Fibroblast of skin of abdomen (primary cell): Measurements from ENCODE around the gene SECISBP2L.

Experiments used
- DNase-seq: peaks from one replicate; pipeline ENCODE4 v3.0.0-alpha.2; 2013

SECISBP2L gene

GRCh38 chr15:48999314-48999713 is 46.9 kb downstream of the SECISBP2L start:
- DNase-seq: no peak

DNA sequence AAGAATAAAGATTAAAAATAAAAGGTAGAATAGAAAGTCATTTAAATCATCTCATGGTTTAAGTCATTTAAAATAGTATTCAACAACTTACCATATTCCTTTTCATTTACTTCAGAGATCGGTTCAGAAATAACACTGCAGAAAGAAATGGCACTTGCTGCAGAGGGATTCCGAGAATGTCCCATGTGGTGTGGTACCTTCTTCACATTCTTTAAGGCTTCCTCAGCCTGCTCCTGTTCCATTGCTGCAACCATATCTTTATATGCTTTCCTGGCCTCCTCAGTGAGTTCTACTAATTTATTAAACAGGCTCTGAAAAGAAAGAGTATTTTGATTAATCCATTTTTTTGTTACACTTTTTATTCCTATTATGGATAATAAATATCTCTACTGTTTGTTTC is 50.0 kb downstream of the SECISBP2L start:
- peak; percentile 53 for DNase-seq

DNA sequence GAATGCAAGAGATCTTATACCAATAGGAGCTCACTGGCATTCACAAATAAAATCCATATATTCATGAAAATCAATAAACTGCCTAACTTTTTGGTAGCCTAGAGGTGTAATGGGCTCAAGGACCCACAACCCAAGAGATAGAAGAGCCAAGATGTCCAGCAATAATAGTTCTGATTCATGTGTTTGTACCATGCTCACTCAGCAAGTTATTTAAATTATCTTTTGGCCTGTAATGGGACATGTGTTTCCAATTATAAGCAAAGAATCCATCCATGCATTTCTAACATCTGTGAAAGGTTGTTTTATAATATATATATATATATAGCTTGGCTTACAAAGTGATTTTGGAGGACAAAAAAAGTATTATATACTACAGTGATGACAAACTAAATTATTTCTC is 52.9 kb downstream of the SECISBP2L start:
- peak; percentile 73 for DNase-seq

DNA sequence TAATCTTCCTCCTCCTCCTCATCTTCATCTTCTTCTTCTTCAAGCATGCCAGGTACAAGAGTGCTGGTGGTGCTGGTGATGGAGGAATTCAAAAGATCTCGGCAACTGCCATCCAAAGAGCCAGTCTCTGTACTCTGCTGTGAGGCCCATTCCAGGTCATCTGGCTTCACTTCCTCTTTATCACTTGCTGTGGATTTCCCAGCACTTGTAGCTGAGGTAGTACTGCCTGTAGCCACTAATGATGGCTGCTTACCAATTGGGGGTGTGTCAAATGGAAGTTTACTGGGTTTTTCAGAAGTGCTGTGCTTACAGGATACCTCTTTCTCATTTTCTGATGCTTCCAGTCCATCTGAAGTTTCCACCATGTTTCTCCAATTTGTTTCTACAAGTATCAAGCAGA is 53.7 kb downstream of the SECISBP2L start:
- DNase-seq: no peak

DNA sequence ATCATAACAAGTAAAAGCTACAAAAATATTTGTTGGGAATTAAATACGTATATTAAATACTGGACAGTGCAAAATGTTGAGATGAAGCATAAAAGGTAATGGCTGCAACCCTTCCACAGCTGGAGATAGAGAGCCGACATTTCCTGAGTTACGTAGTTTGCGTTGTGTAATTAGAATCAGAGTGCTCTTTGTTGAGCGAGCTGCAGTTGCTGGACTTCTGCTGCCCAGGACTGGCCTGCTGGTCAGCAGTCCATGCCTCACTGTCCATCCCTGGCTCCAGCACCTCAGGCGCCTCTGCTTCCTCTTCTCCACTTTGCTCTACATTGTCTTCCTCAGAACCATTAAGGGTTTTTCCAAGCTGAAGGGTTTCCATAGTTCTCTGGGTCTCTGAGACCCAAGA is 54.1 kb downstream of the SECISBP2L start:
- DNase-seq: no peak

DNA sequence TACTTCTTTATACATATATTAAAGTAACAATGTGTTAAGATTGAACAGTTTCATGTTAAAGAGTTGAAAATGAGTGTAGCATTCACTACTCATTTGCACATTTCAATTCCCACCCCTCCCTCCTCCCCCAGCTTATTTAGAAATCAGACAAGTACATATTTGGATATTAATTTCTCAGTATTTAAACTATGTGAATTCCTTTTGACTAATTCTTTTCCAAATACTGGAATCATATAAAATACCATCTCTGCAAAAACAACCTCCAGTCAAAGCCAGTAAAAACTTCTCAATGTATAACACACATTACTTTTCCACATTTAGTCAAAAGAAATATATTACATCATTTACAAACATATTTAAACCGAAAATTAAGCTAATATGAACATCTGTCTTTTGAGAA is 57.1 kb downstream of the SECISBP2L start:
- DNase-seq: peak; percentile 65

DNA sequence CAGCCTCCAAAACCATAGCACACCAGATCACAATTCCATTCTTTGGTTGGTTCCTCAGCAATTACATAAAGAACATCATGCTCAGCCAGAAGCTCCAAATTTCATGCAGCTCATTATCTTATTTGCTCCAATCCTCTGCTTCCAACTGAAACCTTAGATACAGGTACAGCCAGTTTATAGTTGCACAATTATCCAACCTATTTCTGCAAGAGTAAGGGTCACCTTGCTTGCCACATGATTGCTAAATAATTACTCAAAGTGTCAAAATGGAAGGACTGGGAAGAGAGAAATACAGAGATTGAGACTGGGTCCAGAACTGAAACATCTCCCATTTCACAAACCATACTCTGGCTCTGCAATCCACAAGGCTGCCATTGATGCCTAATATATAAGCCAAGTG is 59.1 kb downstream of the SECISBP2L start:
- no peak for DNase-seq

- DNase-seq: no peak
Measured at GRCh38 chr15:48986240-48986639, 60.0 kb downstream of the SECISBP2L start.

DNA sequence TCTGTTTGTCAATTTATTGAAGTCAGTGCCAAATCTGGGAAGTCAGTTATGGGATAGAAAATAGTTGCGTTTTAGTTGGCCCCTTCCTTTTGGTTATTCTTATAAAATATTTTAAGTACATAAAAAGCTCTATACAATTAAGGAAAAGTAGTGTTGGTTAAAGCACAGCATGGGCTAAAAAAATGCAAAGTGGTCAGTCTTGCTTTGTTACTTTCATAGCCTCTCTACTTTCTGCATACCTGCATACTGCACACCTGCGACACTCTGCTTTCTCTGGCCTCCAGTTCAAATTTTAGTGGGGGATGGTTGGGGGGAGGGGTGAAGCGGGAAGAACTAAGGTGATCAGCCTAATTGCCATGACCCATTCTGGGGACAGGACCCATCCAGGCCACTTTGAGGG is 60.7 kb downstream of the SECISBP2L start:
- DNase-seq: no peak

GRCh38 chr15:48984811-48985352 is 61.4 kb downstream of the SECISBP2L start:
- no peak for DNase-seq

- no peak for DNase-seq
Measured at GRCh38 chr15:48984021-48984710, 62.1 kb downstream of the SECISBP2L start.

DNA sequence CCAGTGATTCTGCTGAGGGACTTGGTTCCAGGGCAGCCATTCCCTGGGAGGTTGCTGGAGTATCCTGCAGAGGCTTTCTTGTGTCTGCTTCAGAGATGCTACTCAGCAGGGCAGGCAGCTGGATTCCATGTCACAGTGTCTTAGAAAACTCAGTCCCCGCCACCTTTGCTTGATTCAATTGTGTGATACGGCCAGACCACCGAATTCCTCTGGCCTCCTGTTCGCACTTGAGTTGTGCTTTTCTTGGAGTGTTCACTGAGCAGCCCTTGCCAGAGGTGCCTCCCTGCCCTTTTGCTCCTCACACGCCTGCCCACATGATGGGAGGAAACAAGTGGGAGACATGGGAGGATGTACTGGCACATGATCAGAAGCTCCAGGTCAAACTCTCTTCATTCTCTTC is 62.9 kb downstream of the SECISBP2L start:
- DNase-seq: no peak

DNA sequence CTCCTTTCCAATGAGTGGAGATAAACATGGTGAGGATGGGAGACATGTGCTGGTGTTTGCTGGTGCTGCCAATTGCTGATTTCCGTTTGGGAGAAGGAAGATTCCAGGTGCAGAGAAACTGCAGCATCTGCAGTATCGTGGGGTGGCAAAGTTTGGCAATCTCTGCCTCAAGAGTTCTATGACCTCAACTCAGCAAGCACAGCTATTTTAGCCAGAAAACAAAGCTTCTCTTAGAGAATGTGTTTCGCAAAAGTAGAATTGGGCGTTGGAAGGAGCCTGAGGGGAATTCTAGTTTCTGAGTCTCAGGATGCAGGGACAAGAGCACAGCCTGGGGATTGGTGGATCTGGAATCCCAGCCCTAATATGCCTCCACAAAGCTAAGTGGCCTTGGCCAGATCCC is 64.3 kb downstream of the SECISBP2L start:
- no peak for DNase-seq

GRCh38 chr15:48978638-48979037 is 67.6 kb downstream of the SECISBP2L start:
- no peak for DNase-seq

DNA sequence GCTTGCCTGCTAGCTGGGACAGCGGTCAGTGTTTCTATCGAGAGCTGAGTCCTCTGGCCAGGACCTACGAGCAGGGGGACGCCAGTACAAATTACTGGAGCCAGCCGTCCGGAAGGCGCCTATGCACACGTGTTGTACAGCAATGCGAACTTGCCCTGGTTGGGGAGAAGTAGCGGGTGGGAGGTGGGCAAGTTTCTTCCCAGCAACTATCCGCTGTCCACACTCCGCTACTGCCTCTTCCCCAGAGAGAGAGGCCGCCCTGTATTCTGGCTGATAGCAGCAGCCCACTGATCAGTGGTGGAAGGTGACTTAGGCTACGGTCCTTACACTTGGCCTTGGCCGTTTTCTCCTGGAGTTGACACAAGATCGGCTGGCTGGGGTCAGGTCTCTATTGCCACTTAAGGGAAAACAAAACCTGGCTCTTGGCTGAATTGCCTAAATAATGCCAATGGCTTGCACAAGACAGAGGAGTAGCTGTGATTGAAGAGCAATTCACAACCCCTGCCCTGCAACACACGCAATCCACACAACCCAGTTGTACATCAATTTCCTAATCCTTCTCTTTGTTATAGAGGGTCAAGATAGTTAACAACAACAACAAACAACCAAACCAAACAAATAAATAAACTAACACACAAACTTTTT is 69.7 kb downstream of the SECISBP2L start:
- no peak for DNase-seq

- peak; percentile 84 for DNase-seq
Measured at GRCh38 chr15:48975472-48976419, 70.5 kb downstream of the SECISBP2L start.

- DNase-seq: no peak
Measured at GRCh38 chr15:48974882-48975281, 71.4 kb downstream of the SECISBP2L start.

DNA sequence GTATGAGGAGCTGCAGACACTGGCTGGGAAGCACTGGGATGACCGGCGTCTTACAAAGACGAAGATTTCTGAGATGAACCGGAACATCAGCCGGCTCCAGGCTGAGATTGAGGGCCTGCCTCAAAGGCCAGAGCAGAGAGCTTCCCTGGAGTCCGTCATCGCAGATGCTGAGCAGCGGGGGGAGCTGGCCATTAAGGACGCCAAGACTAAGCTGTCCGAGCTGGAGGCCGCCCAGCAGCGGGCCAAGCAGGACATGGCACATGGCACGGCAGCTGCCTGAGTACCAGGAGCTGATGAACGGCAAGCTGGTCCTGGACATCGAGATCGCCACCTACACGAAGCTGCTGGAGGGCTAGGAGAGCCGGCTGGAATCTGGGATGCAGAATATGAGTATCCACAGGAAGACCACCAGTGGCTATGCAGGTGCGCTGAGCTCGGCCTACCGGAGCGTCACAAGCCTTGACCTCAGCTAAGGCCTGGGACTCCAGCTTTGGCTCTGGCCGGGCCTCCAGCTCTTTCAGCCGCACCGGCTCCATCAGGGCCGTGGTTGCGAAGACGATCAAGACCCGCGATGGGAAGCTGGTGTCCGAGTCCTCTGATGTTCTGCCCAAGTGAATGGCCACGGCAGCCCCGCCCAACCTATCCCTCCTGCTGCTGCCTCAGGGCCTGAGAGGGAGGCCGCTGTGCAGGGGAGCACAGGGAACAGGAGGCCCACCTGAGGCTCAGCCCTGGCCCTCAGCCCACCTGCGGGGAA is 73.3 kb downstream of the SECISBP2L start:
- DNase-seq: no peak

DNA sequence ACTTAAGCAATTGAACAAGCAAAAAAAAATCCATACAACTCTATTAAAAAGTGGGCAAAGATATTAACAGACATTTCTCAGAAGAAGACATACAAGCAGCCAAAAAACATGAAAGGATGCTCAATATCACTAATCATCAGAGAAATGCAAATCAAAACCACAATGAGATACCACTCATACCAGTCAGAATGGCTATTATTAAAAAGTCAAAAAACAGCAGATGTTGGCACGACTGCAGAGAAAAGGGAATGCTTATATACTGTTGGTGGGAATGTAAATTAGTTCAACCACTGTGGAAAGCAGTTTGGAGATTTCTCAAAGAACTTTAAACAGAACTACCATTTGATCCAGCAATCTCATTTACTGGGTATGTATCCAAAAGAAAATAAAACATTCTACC is 75.3 kb downstream of the SECISBP2L start:
- DNase-seq: peak; percentile 78

DNA sequence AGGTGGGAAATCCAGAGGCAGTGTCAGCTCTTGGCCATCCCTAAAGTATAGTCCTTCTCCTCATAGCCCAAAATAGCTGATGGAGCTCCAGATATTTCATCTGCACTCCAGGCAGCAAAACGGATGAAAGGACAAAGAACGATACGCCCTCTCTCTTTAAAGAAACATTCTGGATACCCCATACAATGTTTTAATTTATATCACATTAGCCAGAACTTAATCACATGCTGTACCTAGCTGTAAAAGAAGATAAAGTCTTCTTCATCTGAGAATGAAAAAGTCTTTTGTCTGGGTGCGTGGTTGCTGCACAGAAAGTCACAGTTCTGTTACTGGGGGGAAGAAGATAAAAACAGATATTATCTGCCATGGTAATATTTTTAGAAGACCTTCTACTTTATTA is 78.2 kb downstream of the SECISBP2L start:
- DNase-seq: no peak

- no peak for DNase-seq
Measured at GRCh38 chr15:48967336-48967735, 78.9 kb downstream of the SECISBP2L start.

DNA sequence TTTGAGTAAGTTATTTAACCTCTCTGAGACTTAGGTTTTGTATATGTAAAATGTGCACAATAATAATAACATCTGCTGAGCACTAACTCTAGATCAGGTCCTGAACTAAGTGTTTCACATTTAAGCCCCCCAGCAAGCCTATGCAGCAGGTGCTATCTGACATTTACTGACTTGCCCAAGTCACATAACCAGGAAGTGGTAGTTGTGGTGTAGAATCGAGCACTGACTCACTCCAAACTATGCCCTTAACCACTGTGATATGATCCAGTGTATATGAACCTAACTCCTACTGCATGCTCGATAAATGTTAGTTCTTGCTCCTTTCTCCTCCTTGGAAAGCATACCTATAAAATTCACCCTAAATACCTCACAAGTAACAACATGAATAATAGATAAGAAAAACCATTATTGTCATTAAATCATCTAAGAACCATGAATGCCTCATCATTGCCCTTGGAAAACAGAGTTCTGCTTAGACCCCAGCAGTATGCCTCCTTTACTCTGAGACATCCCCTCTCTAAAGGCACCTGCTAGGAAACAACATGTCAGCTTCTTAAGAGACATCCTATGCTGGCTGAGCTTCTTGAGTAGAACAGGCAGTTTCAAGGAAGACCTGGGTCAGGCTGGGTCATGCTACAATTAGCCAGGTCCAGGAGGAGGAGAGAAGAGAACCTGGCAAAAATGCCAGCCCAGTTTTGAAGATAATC is 79.5 kb downstream of the SECISBP2L start:
- peak; percentile 63 for DNase-seq
